ENCODE data around the gene TCERG1L.

The TCERG1L gene

GRCh38 chr10:131061216-131061615 lies 250.3 kb downstream of the TCERG1L start:
- H3K4me3 ChIP-seq (replicated peaks in 1 of 2; ENCODE audit: low read depth in 2 of 2, low read length in 2 of 2): no peak overlapping the region
- no peak for TF ChIP-seq CTCF (IDR thresholded peaks at IDR 0.05; ENCODE audit: low read depth, low read length)
- no peak for DNase-seq (ENCODE audit: low read depth in 2 of 2)

- TF ChIP-seq CTCF (IDR thresholded peaks at IDR 0.05; ENCODE audit: low read depth, low read length): no peak
- DNase-seq (ENCODE audit: low read depth in 2 of 2): no peak
- no peak overlapping the region for H3K4me3 ChIP-seq (replicated peaks in 1 of 2; ENCODE audit: low read depth in 2 of 2, low read length in 2 of 2)
Measured at GRCh38 chr10:131059881-131060280, 251.6 kb downstream of the TCERG1L start.

GRCh38 chr10:131058799-131059198 lies 252.7 kb downstream of the TCERG1L start:
- DNase-seq (ENCODE audit: low read depth in 2 of 2): no peak
- no peak for TF ChIP-seq CTCF (IDR thresholded peaks at IDR 0.05; ENCODE audit: low read depth, low read length)
- no peak overlapping the region for H3K4me3 ChIP-seq (replicated peaks in 1 of 2; ENCODE audit: low read depth in 2 of 2, low read length in 2 of 2)

GRCh38 chr10:131056781-131057180 lies 254.7 kb downstream of the TCERG1L start:
- no peak for DNase-seq (ENCODE audit: low read depth in 2 of 2)
- no peak overlapping the region for H3K4me3 ChIP-seq (replicated peaks in 1 of 2; ENCODE audit: low read depth in 2 of 2, low read length in 2 of 2)
- no peak for TF ChIP-seq CTCF (IDR thresholded peaks at IDR 0.05; ENCODE audit: low read depth, low read length)

GRCh38 chr10:131056091-131056579 lies 255.4 kb downstream of the TCERG1L start:
- no peak for TF ChIP-seq CTCF (IDR thresholded peaks at IDR 0.05; ENCODE audit: low read depth, low read length)
- H3K4me3 ChIP-seq (replicated peaks in 1 of 2; ENCODE audit: low read depth in 2 of 2, low read length in 2 of 2): no peak overlapping the region
- DNase-seq (ENCODE audit: low read depth in 2 of 2): no peak

- no peak for TF ChIP-seq CTCF (IDR thresholded peaks at IDR 0.05; ENCODE audit: low read depth, low read length)
- no peak overlapping the region for H3K4me3 ChIP-seq (replicated peaks in 1 of 2; ENCODE audit: low read depth in 2 of 2, low read length in 2 of 2)
- DNase-seq (ENCODE audit: low read depth in 2 of 2): no peak
Measured at GRCh38 chr10:131055437-131055836, 256.1 kb downstream of the TCERG1L start.

- DNase-seq (ENCODE audit: low read depth in 2 of 2): no peak
- no peak for TF ChIP-seq CTCF (IDR thresholded peaks at IDR 0.05; ENCODE audit: low read depth, low read length)
- no peak overlapping the region for H3K4me3 ChIP-seq (replicated peaks in 1 of 2; ENCODE audit: low read depth in 2 of 2, low read length in 2 of 2)
Measured at GRCh38 chr10:131053192-131053591, 258.3 kb downstream of the TCERG1L start.
